Peyer's patch (tissue), 4 donors: Measurements from ENCODE around the gene MACC1.
"Not testable (repeated sequence)": the region's sequence is repeated elsewhere in the genome, so short reads cannot be mapped to it uniquely, and the experiment has no call there.

ENCODE experiments used
- POLR2A ChIP-seq, 2 donors: fragments of 450-650 bp; IDR thresholded peaks; one replicate each; pipeline ENCODE4 v1.5.1; 2017; ENCODE audit warnings: antibody characterized with exemption in 2 of 2, mild to moderate bottlenecking in 2 of 2, moderate library complexity in 2 of 2
- TF ChIP-seq, protein P1 (sequence below), 6 experiments: fragments of 450-650 bp in 4 of 6; fragments of 200-600 bp in 2 of 6; sonication (generic) in 1 of 6; IDR thresholded peaks; one replicate each; pipeline ENCODE4 v1.5.1; 2017 to 2019; ENCODE audit warnings: antibody characterized with exemption in 6 of 6, mild to moderate bottlenecking in 3 of 6, moderate library complexity in 1 of 6

DNA sequence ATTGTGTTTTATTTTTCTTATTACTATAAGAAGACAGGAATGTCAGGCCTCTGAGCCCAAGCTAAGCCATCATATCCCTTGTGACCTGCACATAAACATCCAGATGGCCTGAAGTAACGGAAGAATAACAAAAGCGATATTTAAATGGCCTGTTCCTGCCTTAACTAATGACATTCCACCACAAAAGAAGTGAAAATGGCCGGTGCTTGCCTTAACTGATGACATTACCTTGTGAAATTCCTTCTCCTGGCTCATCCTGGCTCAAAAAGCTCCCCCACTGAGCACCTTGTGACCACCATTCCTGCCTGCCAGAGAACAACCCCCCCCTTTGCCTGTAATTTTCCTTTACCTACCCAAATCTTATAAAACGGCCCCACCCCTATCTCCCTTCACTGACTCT, 91.1 kb downstream of the MACC1 start:
- TF ChIP-seq, protein P1, sequence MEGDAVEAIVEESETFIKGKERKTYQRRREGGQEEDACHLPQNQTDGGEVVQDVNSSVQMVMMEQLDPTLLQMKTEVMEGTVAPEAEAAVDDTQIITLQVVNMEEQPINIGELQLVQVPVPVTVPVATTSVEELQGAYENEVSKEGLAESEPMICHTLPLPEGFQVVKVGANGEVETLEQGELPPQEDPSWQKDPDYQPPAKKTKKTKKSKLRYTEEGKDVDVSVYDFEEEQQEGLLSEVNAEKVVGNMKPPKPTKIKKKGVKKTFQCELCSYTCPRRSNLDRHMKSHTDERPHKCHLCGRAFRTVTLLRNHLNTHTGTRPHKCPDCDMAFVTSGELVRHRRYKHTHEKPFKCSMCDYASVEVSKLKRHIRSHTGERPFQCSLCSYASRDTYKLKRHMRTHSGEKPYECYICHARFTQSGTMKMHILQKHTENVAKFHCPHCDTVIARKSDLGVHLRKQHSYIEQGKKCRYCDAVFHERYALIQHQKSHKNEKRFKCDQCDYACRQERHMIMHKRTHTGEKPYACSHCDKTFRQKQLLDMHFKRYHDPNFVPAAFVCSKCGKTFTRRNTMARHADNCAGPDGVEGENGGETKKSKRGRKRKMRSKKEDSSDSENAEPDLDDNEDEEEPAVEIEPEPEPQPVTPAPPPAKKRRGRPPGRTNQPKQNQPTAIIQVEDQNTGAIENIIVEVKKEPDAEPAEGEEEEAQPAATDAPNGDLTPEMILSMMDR (IDR thresholded peaks at IDR 0.05), result not testable (repeated sequence)
- TF ChIP-seq POLR2A (IDR thresholded peaks at IDR 0.05), result not testable (repeated sequence)
